Sigmoid colon (tissue), 7 donors: ENCODE data around the gene PTGER1. TPM values are rescaled to one million over a fixed set of nuclear protein-coding genes. Genes with fewer than 3 reads are reported as not detected.

Experiments used
- DNase-seq: peaks from one replicate; pipeline ENCODE4 v3.0.0-alpha.2; 2019
- H3K27ac ChIP-seq, 4 donors: fragments of 200-600 bp; sonication (generic); one replicate each; pipeline ENCODE4 v1.5.1; 2016 to 2019; ENCODE audit warnings: mild to moderate bottlenecking in 1 of 4
- H3K27me3 ChIP-seq, 3 donors: fragments of 200-600 bp; sonication (generic); one replicate each; pipeline ENCODE4 v1.5.1; 2019; ENCODE audit warnings: mild to moderate bottlenecking in 1 of 3
- H3K36me3 ChIP-seq, 4 donors: fragments of 200-600 bp; sonication (generic); one replicate each; pipeline ENCODE4 v1.5.1; 2016 to 2019
- H3K4me1 ChIP-seq, 4 donors: fragments of 200-600 bp; sonication (generic); one replicate each; pipeline ENCODE4 v1.5.1; 2017 to 2019
- H3K4me3 ChIP-seq, 4 donors: fragments of 200-600 bp; sonication (generic); one replicate each; pipeline ENCODE4 v1.5.1; 2017 to 2019; ENCODE audit warnings: mild to moderate bottlenecking in 2 of 4, moderate library complexity in 1 of 4
- H3K9me3 ChIP-seq, 4 donors: fragments of 200-600 bp in 3 of 4; sonication (generic) in 3 of 4; one replicate each; pipeline versions ENCODE4 v1.5.1 to v1.6.1; 2013 to 2019
- CTCF ChIP-seq, 4 experiments: fragments of 450-650 bp in 3 of 4; fragments of 200-600 bp in 1 of 4; IDR thresholded peaks; one replicate each; pipeline ENCODE4 v1.5.1; 2016 to 2019; ENCODE audit warnings: antibody characterized with exemption in 4 of 4, mild to moderate bottlenecking in 3 of 4, moderate library complexity in 2 of 4
- EP300 ChIP-seq, 4 donors: sonication (generic); formaldehyde crosslinking; IDR thresholded peaks; one replicate each; pipeline ENCODE4 v1.6.1; 2017; ENCODE audit warnings: antibody characterized with exemption in 4 of 4
- POLR2A ChIP-seq, 2 donors: fragments of 450-650 bp; IDR thresholded peaks; one replicate each; pipeline ENCODE4 v1.6.1; 2016; ENCODE audit warnings: antibody characterized with exemption in 2 of 2, mild to moderate bottlenecking in 2 of 2, moderate library complexity in 2 of 2
- POLR2AphosphoS5 ChIP-seq, 4 donors: sonication (generic); formaldehyde crosslinking; IDR thresholded peaks; one replicate each; pipeline ENCODE4 v1.6.1; 2017; ENCODE audit warnings: antibody characterized with exemption in 4 of 4
- WGBS, 2 donors: extraction: QIAGEN DNeasy Blood & Tissue Kit; methylation state at CpG; one replicate each; pipeline ENCODE4 v1.1.7; 2013; 5-methylcytosine and 5-hydroxymethylcytosine counted together
- intact Hi-C: fragments of 100-400 bp; cut with DNase I; formaldehyde crosslinking; loops from one replicate; pipeline ENCODE4 v1.15.1; 2023
- polyA plus RNA-seq, 3 donors: library from polyadenylated mRNA; stranded (reverse); fragments of 200-250 nt; gene quantifications; one replicate each; pipeline ENCODE4 v1.2.3, GENCODE V29; 2013
- total RNA-seq, 4 donors: library from RNA; depleted of rRNA; stranded (reverse); fragments of >200 nt; gene quantifications; one replicate each; pipeline ENCODE4 v1.1.0, GENCODE V29; 2016
- donor health status: healthy with polysubstance abuse.
- donor health status: Bipolar disorder and iron deficiency.
- donor health status: healthy.

Gene PTGER1
- total and polyA plus RNA-seq, 7 donors, result 0.54 to 0.71 (median 0.67) TPM; not detected in 4

DNA sequence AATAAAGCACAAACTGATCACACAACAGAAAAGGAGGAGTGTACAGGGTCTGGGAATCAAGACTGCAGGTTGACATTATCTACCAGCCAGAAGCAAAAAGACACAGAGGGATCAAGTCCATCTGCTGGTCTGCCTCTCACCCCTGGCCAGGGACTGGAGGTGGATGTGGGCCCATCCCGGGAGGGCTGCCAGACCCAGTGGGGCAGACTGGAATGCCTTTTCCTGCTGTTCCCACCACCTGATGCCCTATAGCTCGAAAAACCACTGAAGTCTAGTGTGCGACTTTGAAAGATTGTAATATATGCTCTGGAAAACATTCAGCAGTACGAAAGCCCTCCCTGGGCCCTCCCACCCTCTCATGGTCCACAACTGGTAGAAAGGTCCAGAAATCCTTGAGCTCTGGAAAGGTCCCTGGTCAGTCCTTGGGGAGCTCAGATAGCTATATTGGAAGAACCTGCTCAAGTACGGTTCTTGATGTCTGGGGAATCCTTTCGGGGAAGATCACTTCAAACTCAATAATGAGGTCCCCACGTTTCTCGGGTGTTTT lies 40.4 kb upstream of the PTGER1 start:
- WGBS, 2 donors, result 64 to 84% methylated on average over 8 of the region's 8 CpGs
- peaks cover 0 to 42% (median 36%) of the 10 kb centered on the region in 4 donors for H3K4me1 ChIP-seq

GRCh38 chr19:14514215-14514863 lies 39.2 kb upstream of the PTGER1 start:
- 74 to 85% methylated on average over 8 of the region's 8 CpGs for WGBS, 2 donors
- H3K9me3 ChIP-seq, result no peaks in the 10 kb centered on the region
- H3K4me1 ChIP-seq, result peaks cover 0 to 41% (median 34%) of the 10 kb centered on the region in 4 donors
- no peak overlapping the region for H3K4me3 ChIP-seq
- no peak for DNase-seq
- H3K27me3 ChIP-seq, result no peaks in the 10 kb centered on the region
- no peak overlapping the region for H3K27ac ChIP-seq
- peaks cover 17 to 32% (median 29%) of the 10 kb centered on the region in 4 donors for H3K36me3 ChIP-seq
- TF ChIP-seq EP300 (IDR thresholded peaks at IDR 0.05), result no peak
- TF ChIP-seq POLR2AphosphoS5 (IDR thresholded peaks at IDR 0.05), result no peak
- no peak for TF ChIP-seq POLR2A (IDR thresholded peaks at IDR 0.05)
- TF ChIP-seq CTCF (IDR thresholded peaks at IDR 0.05), result no peak
- intact Hi-C loops, result no loop called here

More for the DNA sequence above, 40.4 kb upstream of the PTGER1 start:
- no peak for TF ChIP-seq POLR2A (IDR thresholded peaks at IDR 0.05)
- TF ChIP-seq EP300 (IDR thresholded peaks at IDR 0.05), result no peak
- TF ChIP-seq CTCF (IDR thresholded peaks at IDR 0.05), result no peak
- TF ChIP-seq POLR2AphosphoS5 (IDR thresholded peaks at IDR 0.05), result no peak
- Histone ChIP-seq H3K27ac (peak overlapping the region in 2 of 4 donors; percentile 99 to 100), H3K4me3 (peak overlapping the region in 1 of 4 donors; percentile 93), H3K27me3 (no peaks in the 10 kb centered on the region), H3K36me3 (peaks cover 17 to 32% (median 29%) of the 10 kb centered on the region in 4 donors), H3K9me3 (no peaks in the 10 kb centered on the region)
- DNase-seq, result no peak
- intact Hi-C loops, result no loop called here

- 96% methylated on average over 14 of the region's 14 CpGs for WGBS, 2 donors
- TF ChIP-seq CTCF (IDR thresholded peaks at IDR 0.05), result no peak
- TF ChIP-seq POLR2A (IDR thresholded peaks at IDR 0.05), result no peak
- TF ChIP-seq EP300 (IDR thresholded peaks at IDR 0.05), result no peak
- no peak for TF ChIP-seq POLR2AphosphoS5 (IDR thresholded peaks at IDR 0.05)
- no peak overlapping the region for H3K27ac ChIP-seq
- DNase-seq, result no peak
- H3K36me3 ChIP-seq, result peaks cover 17 to 32% (median 29%) of the 10 kb centered on the region in 4 donors
- intact Hi-C loops, result no loop called here
- H3K27me3 ChIP-seq, result no peaks in the 10 kb centered on the region
- no peak overlapping the region for H3K4me3 ChIP-seq
- H3K9me3 ChIP-seq, result no peaks in the 10 kb centered on the region
- H3K4me1 ChIP-seq, result peaks cover 0 to 36% (median 28%) of the 10 kb centered on the region in 4 donors
Measured at GRCh38 chr19:14512406-14512961, 37.3 kb upstream of the PTGER1 start.

DNA sequence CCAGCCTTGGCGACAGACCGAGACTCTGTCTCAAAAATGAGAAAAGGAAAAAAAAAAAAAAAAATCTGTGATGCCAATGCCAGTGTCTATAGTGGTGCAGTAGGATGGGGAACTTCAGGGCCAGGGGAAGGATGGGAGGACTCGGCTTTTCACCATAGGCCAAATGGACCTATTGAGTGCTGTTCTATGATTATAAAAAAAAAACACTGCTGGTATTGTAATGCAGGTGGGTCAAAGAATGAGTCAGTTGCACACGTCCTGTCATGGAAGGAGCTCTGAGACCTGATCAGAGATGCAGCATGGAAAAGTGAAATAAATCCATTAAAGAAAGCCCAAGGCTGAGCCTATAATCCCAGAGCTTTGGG lies 36.1 kb upstream of the PTGER1 start:
- TF ChIP-seq POLR2A (IDR thresholded peaks at IDR 0.05) (no peak), POLR2AphosphoS5 (IDR thresholded peaks at IDR 0.05) (no peak), CTCF (IDR thresholded peaks at IDR 0.05) (no peak), EP300 (IDR thresholded peaks at IDR 0.05) (no peak)
- 88 to 89% methylated on average over 4 of the region's 4 CpGs for WGBS, 2 donors
- DNase-seq, result no peak
- Histone ChIP-seq H3K27ac (peak overlapping the region; percentile 20 to 77 (median 65)), H3K36me3 (peaks cover 17 to 29% (median 25%) of the 10 kb centered on the region in 4 donors), H3K27me3 (no peaks in the 10 kb centered on the region), H3K4me1 (peaks cover 0 to 26% (median 19%) of the 10 kb centered on the region in 4 donors), H3K4me3 (no peak overlapping the region), H3K9me3 (no peaks in the 10 kb centered on the region)
- intact Hi-C loops, result no loop called here
